Astrocyte (in vitro differentiated cells and primary cell): ENCODE results near the gene MPRIP. TPM values are rescaled to one million over a fixed set of nuclear protein-coding genes. Genes with fewer than 3 reads are reported as not detected.
A peak's percentile ranks its signal among the peaks of the same experiment; 100 is the strongest.

Experiments used
- DNase-seq: peaks from one replicate; pipeline ENCODE4 v3.0.0-alpha.2; 2010; ENCODE audit warnings: low read depth
- FAIRE-seq: peaks from 2 replicates; lab custom pipeline; 2011; peaks lifted over from hg19 to GRCh38; lab: Jason Lieb, UNC
- H2AFZ ChIP-seq: 2 replicates; pipeline ENCODE4 v1.6.0; 2012; ENCODE audit warnings: low read depth, low read length, inconsistent platforms
- H3K27ac ChIP-seq: 2 replicates; pipeline ENCODE4 v1.5.1; 2011; ENCODE audit warnings: low read depth, low read length, inconsistent platforms
- H3K27me3 ChIP-seq: 2 replicates; pipeline ENCODE4 v1.6.0; 2011; ENCODE audit warnings: low read length, inconsistent platforms; ENCODE audit not compliant: insufficient read depth
- H3K36me3 ChIP-seq: 2 replicates; pipeline ENCODE4 v1.5.1; 2011; ENCODE audit warnings: low read length, inconsistent platforms; ENCODE audit not compliant: insufficient read depth
- H3K4me1 ChIP-seq: 2 replicates; pipeline ENCODE4 v1.5.1; 2011; ENCODE audit warnings: low read length, inconsistent platforms; ENCODE audit not compliant: insufficient read depth
- H3K4me2 ChIP-seq: 2 replicates; pipeline ENCODE4 v1.6.0; 2012; ENCODE audit warnings: low read length, inconsistent platforms
- H3K4me3 ChIP-seq: 2 replicates; pipeline ENCODE4 v1.5.1; 2011; ENCODE audit warnings: low read depth, mild to moderate bottlenecking, low read length, inconsistent platforms; ENCODE audit not compliant: insufficient read depth
- H3K79me2 ChIP-seq: 2 replicates; pipeline ENCODE4 v1.6.0; 2012; ENCODE audit warnings: mild to moderate bottlenecking, low read length, inconsistent platforms; ENCODE audit not compliant: insufficient read depth
- H3K9ac ChIP-seq: 2 replicates; pipeline ENCODE4 v1.6.0; 2012; ENCODE audit warnings: mild to moderate bottlenecking, low read length, inconsistent platforms
- H3K9me3 ChIP-seq: 2 replicates; pipeline ENCODE4 v1.5.1; 2012; ENCODE audit warnings: low read depth, mild to moderate bottlenecking, low read length, inconsistent platforms; ENCODE audit not compliant: insufficient read depth
- H4K20me1 ChIP-seq: 2 replicates; pipeline ENCODE4 v1.6.0; 2012; ENCODE audit warnings: low read length, inconsistent platforms; ENCODE audit not compliant: insufficient read depth
- H3K27ac Mint-ChIP-seq: one replicate; pipeline ENCODE4 v1.8.0; 2021; ENCODE audit warnings: mild to moderate bottlenecking, mixed read lengths; ENCODE audit not compliant: unreplicated experiment
- H3K27me3 Mint-ChIP-seq: one replicate; pipeline ENCODE4 v1.8.0; 2021; ENCODE audit warnings: low read depth, mixed read lengths; ENCODE audit not compliant: unreplicated experiment
- H3K36me3 Mint-ChIP-seq: one replicate; pipeline ENCODE4 v1.8.0; 2021; ENCODE audit warnings: low read depth, mixed read lengths; ENCODE audit not compliant: unreplicated experiment
- H3K4me1 Mint-ChIP-seq: one replicate; pipeline ENCODE4 v1.8.0; 2021; ENCODE audit warnings: low read depth, mixed read lengths; ENCODE audit not compliant: unreplicated experiment
- H3K4me3 Mint-ChIP-seq: one replicate; pipeline ENCODE4 v1.8.0; 2021; ENCODE audit warnings: mild to moderate bottlenecking, moderate library complexity, mixed read lengths; ENCODE audit not compliant: unreplicated experiment
- H3K9me3 Mint-ChIP-seq: one replicate; pipeline ENCODE4 v1.8.0; 2021; ENCODE audit warnings: mild to moderate bottlenecking, mixed read lengths; ENCODE audit not compliant: unreplicated experiment
- EZH2 ChIP-seq: IDR thresholded peaks from 2 replicates; pipeline ENCODE4 v1.6.1; 2012; ENCODE audit warnings: mild to moderate bottlenecking, low read length, inconsistent platforms; ENCODE audit not compliant: insufficient read depth
- total RNA-seq: library from RNA; stranded (reverse); gene quantifications from 2 replicates; pipeline ENCODE4 v1.2.1, GENCODE V29; 2021
- TF ChIP-seq, protein P1 (sequence below): IDR thresholded peaks from 2 replicates; pipeline ENCODE4 v1.5.1; 2011; ENCODE audit warnings: low read depth, mild to moderate bottlenecking, inconsistent platforms, low read length, moderate library complexity; ENCODE audit not compliant: insufficient read depth

MPRIP gene
- total RNA-seq, 1 donor from 2014 or later: 176 TPM

DNA sequence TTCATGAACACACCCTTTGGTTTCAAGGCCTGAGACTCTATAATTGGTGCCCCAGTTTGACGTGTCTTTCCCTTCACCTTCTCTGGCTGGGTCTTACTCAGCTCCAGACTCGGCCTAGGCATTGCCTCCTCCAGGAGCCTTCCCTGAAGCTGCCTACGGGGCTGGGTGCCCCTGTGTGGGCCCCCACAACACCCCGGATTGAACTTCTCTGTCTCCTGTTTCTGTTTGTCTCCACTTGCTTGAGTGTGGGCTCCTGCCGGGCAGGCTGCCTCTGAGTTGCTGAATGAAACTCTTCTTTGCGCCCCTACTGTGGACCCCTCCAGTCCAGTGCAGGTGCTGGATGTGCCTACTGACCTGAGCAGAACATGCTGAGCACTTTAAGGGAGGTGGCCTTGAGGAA, 2.3 kb upstream of the MPRIP start:
- FAIRE-seq (no peak), DNase-seq (no peak)
- Histone ChIP-seq H3K9ac (no peak overlapping the region), H3K4me2 (no peak overlapping the region), H3K79me2 (peaks cover 23% of the 10 kb centered on the region), H3K27ac (no peak overlapping the region), H3K36me3 (no peaks in the 10 kb centered on the region), H2AFZ (no peak overlapping the region), H3K4me3 (no peak overlapping the region), H3K4me1 (peaks cover 24% of the 10 kb centered on the region), H4K20me1 (peaks cover 21% of the 10 kb centered on the region), H3K9me3 (no peaks in the 10 kb centered on the region), H3K27me3 (no peaks in the 10 kb centered on the region)
- Mint-ChIP-seq H3K4me3 (peak overlapping the region; percentile 21), H3K36me3 (no peaks in the 10 kb centered on the region), H3K4me1 (peaks cover 21% of the 10 kb centered on the region), H3K9me3 (no peaks in the 10 kb centered on the region), H3K27ac (peak overlapping the region; percentile 51), H3K27me3 (peaks cover 2% of the 10 kb centered on the region)
- TF ChIP-seq, protein P1, sequence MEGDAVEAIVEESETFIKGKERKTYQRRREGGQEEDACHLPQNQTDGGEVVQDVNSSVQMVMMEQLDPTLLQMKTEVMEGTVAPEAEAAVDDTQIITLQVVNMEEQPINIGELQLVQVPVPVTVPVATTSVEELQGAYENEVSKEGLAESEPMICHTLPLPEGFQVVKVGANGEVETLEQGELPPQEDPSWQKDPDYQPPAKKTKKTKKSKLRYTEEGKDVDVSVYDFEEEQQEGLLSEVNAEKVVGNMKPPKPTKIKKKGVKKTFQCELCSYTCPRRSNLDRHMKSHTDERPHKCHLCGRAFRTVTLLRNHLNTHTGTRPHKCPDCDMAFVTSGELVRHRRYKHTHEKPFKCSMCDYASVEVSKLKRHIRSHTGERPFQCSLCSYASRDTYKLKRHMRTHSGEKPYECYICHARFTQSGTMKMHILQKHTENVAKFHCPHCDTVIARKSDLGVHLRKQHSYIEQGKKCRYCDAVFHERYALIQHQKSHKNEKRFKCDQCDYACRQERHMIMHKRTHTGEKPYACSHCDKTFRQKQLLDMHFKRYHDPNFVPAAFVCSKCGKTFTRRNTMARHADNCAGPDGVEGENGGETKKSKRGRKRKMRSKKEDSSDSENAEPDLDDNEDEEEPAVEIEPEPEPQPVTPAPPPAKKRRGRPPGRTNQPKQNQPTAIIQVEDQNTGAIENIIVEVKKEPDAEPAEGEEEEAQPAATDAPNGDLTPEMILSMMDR: no peak
- TF ChIP-seq EZH2: no peak

DNA sequence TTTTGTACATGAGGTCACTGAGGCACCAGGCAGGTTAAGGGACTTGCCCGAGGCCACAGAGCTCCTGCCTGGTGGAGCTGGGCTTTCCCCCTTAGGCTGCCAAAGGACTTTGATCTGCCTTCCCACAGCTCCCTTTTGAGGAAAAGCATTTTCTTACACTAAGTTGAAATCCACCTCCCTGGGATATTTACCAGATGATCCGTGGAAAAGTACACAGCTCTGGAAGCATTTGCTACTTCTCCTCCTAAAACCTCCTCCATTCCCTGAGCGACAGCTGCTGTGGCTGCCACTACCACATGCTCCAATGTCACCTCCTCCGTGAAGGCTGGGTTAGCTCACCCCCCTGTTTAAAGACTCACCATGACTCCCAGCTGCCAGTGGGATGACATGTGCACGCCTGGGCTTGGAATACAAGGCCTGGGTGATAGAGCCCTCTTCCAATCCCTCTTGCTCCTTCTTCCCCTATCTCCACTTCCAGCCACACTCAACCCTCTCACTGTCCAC, 1.2 kb upstream of the MPRIP start:
- peak overlapping the region; percentile 88 for H3K4me2 ChIP-seq
- no peaks in the 10 kb centered on the region for H3K9me3 ChIP-seq
- peaks cover 30% of the 10 kb centered on the region for H3K4me1 ChIP-seq
- Mint-ChIP-seq H3K4me1 (peaks cover 28% of the 10 kb centered on the region), H3K36me3 (peaks cover 1% of the 10 kb centered on the region), H3K4me3 (peak overlapping the region; percentile 75), H3K9me3 (no peaks in the 10 kb centered on the region), H3K27ac (peak overlapping the region; percentile 48), H3K27me3 (peaks cover 2% of the 10 kb centered on the region)
- no peak for TF ChIP-seq EZH2
- TF ChIP-seq, protein P1: no peak
- H3K9ac ChIP-seq: peak overlapping the region; percentile 64
- no peak overlapping the region for H3K27ac ChIP-seq
- peaks cover 34% of the 10 kb centered on the region for H3K79me2 ChIP-seq
- H3K4me3 ChIP-seq: no peak overlapping the region
- H3K27me3 ChIP-seq: no peaks in the 10 kb centered on the region
- H3K36me3 ChIP-seq: no peaks in the 10 kb centered on the region
- no peak for FAIRE-seq
- no peak overlapping the region for H2AFZ ChIP-seq
- DNase-seq: no peak
- peaks cover 32% of the 10 kb centered on the region for H4K20me1 ChIP-seq

DNA sequence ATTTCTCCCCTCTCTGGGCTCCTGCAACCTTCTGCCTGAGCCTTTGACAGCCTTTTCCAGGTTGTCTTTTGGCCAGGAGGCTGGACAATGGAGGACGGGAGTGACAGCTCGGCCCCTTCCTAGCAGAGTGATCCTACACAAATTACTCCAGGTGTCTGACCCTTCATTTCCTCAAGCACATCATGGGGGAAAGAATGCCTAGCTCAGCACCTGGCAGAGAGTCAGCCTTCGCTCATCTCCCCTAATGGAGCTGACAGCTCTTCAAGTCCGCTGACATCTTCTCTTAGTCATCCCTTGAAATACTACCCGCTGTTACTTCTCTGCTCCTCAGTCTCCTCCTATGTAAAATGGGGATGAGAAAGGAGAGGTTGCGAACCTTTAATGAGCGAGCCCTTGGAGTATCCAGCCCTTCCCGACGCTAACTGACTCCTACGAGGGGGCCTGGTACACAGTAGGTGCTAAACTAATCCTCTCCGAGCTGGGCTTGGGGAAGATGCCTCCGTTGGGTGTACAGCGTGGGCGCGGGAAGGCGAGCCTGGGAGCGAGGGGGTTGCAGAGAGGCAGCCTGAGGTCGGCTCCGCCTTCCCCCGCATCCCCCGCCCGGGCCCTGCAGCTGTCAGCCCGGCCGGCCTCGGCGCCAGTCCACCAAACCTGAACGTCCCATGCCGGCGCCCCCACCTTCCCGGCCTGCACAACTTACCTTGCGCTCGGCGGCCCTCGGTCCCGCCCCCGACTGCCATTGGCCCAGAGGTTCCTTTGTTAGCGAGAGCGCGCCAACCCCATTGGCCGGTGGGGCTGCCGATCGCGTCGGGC, 480 bp upstream of the MPRIP start:
- peak; percentile 90 for DNase-seq
- no peak for FAIRE-seq
- H3K9me3 Mint-ChIP-seq: no peaks in the 10 kb centered on the region
- Histone ChIP-seq H3K9ac (peak overlapping the region; percentile 64), H3K27me3 (no peaks in the 10 kb centered on the region), H3K4me3 (peak overlapping the region; percentile 52), H3K27ac (peak overlapping the region; percentile 20), H4K20me1 (peaks cover 39% of the 10 kb centered on the region), H3K4me1 (peaks cover 26% of the 10 kb centered on the region), H3K4me2 (peak overlapping the region; percentile 88), H3K36me3 (no peaks in the 10 kb centered on the region), H3K9me3 (no peaks in the 10 kb centered on the region), H2AFZ (peak overlapping the region; percentile 89), H3K79me2 (peaks cover 41% of the 10 kb centered on the region)
- TF ChIP-seq, protein P1: no peak
- no peak for TF ChIP-seq EZH2
- peaks cover 5% of the 10 kb centered on the region for H3K36me3 Mint-ChIP-seq
- peak overlapping the region; percentile 75 for H3K4me3 Mint-ChIP-seq
- H3K4me1 Mint-ChIP-seq: peaks cover 30% of the 10 kb centered on the region
- H3K27me3 Mint-ChIP-seq: peaks cover 2% of the 10 kb centered on the region
- peak overlapping the region; percentile 48 for H3K27ac Mint-ChIP-seq
